AG04449 (cell line): ENCODE measurements around the gene ACAA1.

Experiments
- CTCF ChIA-PET: fragments of 350-600 bp; formaldehyde crosslinking; extraction: SDS; loops from one replicate; lab custom pipeline; 2021; ENCODE audit warnings: antibody characterized with exemption; lab: Yijun Ruan, JAX
- POLR2A ChIA-PET: fragments of 400-600, 350-600 bp; formaldehyde crosslinking; extraction: SDS; loops from one replicate; lab custom pipeline; 2020; ENCODE audit warnings: antibody characterized with exemption, inconsistent platforms; lab: Yijun Ruan, JAX
- DNase-seq: peaks from one replicate; pipeline ENCODE4 v3.0.0-alpha.2; 2010; ENCODE audit warnings: low read depth, low spot score
- H3K4me3 ChIP-seq: 2 replicates; pipeline ENCODE4 v1.5.1; 2011; ENCODE audit warnings: low read depth, mild to moderate bottlenecking, control low read depth, low read length
- TF ChIP-seq, protein P1 (sequence below): IDR thresholded peaks from one replicate; pipeline ENCODE4 v1.5.1; 2011; ENCODE audit warnings: mild to moderate bottlenecking, moderate library complexity, low read length, control low read depth, inconsistent platforms; ENCODE audit not compliant: insufficient read depth; ENCODE audit errors: missing control alignments

Gene ACAA1

GRCh38 chr3:38136777-38137614, at the start of gene ACAA1:
TSS of gene ACAA1 (minus strand) at chr3:38137127. CDS start at chr3:38137035, 92 bp downstream.
- ChIA-PET CTCF (interaction anchor here (0.7 to 2.9 kb wide), 10 partner anchors 18 to 343 kb away, joined by 3 to 15 read pairs (median 6); partner anchors contain the start of gene XYLB), POLR2A (interaction anchor here (0.6 to 1.8 kb wide), 11 partner anchors 9 to 453 kb away, joined by 3 to 24 read pairs (median 3); partner anchors contain the start of gene OXSR1)
- peak; percentile 90 for DNase-seq
- peak within 1 kb of the TSS; percentile 90 for H3K4me3 ChIP-seq
- TF ChIP-seq, protein P1, sequence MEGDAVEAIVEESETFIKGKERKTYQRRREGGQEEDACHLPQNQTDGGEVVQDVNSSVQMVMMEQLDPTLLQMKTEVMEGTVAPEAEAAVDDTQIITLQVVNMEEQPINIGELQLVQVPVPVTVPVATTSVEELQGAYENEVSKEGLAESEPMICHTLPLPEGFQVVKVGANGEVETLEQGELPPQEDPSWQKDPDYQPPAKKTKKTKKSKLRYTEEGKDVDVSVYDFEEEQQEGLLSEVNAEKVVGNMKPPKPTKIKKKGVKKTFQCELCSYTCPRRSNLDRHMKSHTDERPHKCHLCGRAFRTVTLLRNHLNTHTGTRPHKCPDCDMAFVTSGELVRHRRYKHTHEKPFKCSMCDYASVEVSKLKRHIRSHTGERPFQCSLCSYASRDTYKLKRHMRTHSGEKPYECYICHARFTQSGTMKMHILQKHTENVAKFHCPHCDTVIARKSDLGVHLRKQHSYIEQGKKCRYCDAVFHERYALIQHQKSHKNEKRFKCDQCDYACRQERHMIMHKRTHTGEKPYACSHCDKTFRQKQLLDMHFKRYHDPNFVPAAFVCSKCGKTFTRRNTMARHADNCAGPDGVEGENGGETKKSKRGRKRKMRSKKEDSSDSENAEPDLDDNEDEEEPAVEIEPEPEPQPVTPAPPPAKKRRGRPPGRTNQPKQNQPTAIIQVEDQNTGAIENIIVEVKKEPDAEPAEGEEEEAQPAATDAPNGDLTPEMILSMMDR: no peak

DNA sequence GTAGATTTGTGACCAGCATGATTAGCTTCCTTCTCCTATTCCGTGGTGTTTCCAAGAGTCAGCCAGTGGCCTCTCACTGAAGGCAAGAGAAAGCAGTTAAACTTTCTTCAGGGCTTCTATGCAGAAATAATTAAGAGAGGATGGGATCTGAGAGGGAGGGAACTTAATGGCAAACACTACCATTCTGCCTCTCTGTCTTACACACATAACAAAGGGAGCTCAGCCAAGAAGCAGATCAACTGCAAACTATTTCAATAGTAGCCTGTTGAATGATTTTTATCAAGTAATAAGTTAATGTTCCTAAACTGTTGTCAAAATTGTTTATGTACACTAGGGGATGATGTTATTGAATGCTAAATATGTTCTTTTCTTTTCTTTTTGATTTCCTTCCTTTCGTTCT, 40.3 kb upstream of the ACAA1 start:
- ChIA-PET CTCF (no interaction called here), POLR2A (no interaction called here)
- TF ChIP-seq, protein P1: no peak
- no peak for DNase-seq
- no peak overlapping the region for H3K4me3 ChIP-seq

- ChIA-PET POLR2A (interaction anchor here (0.7 kb wide), 1 partner anchor 8 kb away, joined by 5 read pairs; no protein-coding TSS in a partner anchor), CTCF (no interaction called here)
- DNase-seq: no peak
- TF ChIP-seq, protein P1: no peak
- H3K4me3 ChIP-seq: no peak overlapping the region
These were observed 37.0 kb upstream of the ACAA1 start for GRCh38 chr3:38173834-38174418.

GRCh38 chr3:38171622-38172021, 34.7 kb upstream of the ACAA1 start:
- TF ChIP-seq, protein P1: no peak
- ChIA-PET POLR2A (no interaction called here), CTCF (interaction anchor here (0.9 kb wide), 1 partner anchor 308 kb away, joined by 3 read pairs; no protein-coding TSS in a partner anchor)
- DNase-seq: no peak
- H3K4me3 ChIP-seq: no peak overlapping the region

DNA sequence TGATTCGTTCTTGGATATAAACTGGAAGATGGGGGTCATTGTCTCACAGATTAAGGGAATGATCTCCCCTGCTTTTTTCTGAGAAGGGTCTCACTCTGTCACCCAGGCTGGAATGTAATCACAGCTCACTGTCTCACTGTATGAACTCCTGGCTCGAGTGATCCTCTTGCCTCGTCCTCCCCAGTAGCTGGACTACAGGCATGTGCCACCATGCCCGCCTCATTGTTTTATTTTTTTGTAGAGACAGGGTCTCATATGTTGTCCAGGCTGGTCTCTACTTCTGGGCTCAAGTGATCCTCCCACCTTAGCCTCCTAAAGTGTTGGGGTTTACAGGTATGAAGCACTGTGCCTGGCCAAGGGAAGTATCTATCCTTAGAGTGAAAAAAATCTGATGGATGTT, 33.8 kb upstream of the ACAA1 start:
- H3K4me3 ChIP-seq: no peak overlapping the region
- no peak for DNase-seq
- TF ChIP-seq, protein P1: no peak
- CTCF ChIA-PET: interaction anchor here (0.9 kb wide), 1 partner anchor 309 kb away, joined by 3 read pairs; no protein-coding TSS in a partner anchor
- POLR2A ChIA-PET: interaction anchor here (0.6 kb wide), 1 partner anchor 93 kb away, joined by 3 read pairs; no protein-coding TSS in a partner anchor

GRCh38 chr3:38169027-38169317, 32.0 kb upstream of the ACAA1 start:
- CTCF ChIA-PET: no interaction called here

More at GRCh38 chr3:38169027-38169317, 32.0 kb upstream of the ACAA1 start:
- H3K4me3 ChIP-seq: peak overlapping the region; percentile 24; the same call in 1 of the 2 replicates
- no peak for DNase-seq
- TF ChIP-seq, protein P1: no peak
- POLR2A ChIA-PET: no interaction called here
